Upper lobe of right lung (tissue), 1 donor: ENCODE results near the gene HIPK2. TPM values are rescaled to one million over a fixed set of nuclear protein-coding genes. Genes with fewer than 3 reads are reported as not detected.

ENCODE experiments used
- ATAC-seq: fragments of 200-7000 bp; cut with Tn5 transposase; one replicate; pipeline ENCODE4 v1.9.1; 2020; ENCODE audit warnings: mild to moderate bottlenecking, moderate library complexity
- DNase-seq: peaks from one replicate; pipeline ENCODE4 v3.0.0-alpha.2; 2020
- H3K27ac ChIP-seq: fragments of 200-600 bp; one replicate; pipeline ENCODE4 v1.8.0; 2022
- H3K27me3 ChIP-seq: fragments of 200-600 bp; one replicate; pipeline ENCODE4 v1.8.0; 2022; ENCODE audit warnings: mild to moderate bottlenecking
- H3K36me3 ChIP-seq: fragments of 200-600 bp; one replicate; pipeline ENCODE4 v1.8.0; 2022
- H3K4me1 ChIP-seq: fragments of 200-600 bp; one replicate; pipeline ENCODE4 v1.8.0; 2022
- H3K4me3 ChIP-seq: fragments of 200-600 bp; one replicate; pipeline ENCODE4 v1.8.0; 2022; ENCODE audit warnings: mild to moderate bottlenecking
- H3K9me3 ChIP-seq: fragments of 200-600 bp; one replicate; pipeline ENCODE4 v1.8.0; 2022
- CTCF ChIP-seq: fragments of 200-600 bp; IDR thresholded peaks from one replicate; pipeline ENCODE4 v1.8.0; 2022; ENCODE audit warnings: antibody characterized with exemption
- intact Hi-C: fragments of 100-400 bp; cut with DNase I; formaldehyde crosslinking; loops from one replicate; pipeline ENCODE4 v1.11.0; 2022
- total RNA-seq: library from RNA; stranded (reverse); fragmentation: NEBNext Ultra II Directional; extraction: Animal tissue kit (Norgen Biotek cat#: 25700); gene quantifications from one replicate; pipeline ENCODE4 v1.2.1, GENCODE V29; 2021
- donor health status: DM: no; HTN: yes; CAD: no; lungs with severe emphysema.

Gene HIPK2
- total RNA-seq, 1 donor from 2014 or later: 64.3 TPM

GRCh38 chr7:139572704-139573385, 205.0 kb downstream of the HIPK2 start:
- Histone ChIP-seq H3K9me3 (no peaks in the 10 kb centered on the region), H3K36me3 (peaks cover 52% of the 10 kb centered on the region)

GRCh38 chr7:139572071-139572470, 205.7 kb downstream of the HIPK2 start:
- Histone ChIP-seq H3K36me3 (peaks cover 51% of the 10 kb centered on the region), H3K4me1 (no peaks in the 10 kb centered on the region), H3K9me3 (no peaks in the 10 kb centered on the region), H3K4me3 (no peak overlapping the region), H3K27me3 (no peaks in the 10 kb centered on the region), H3K27ac (no peak overlapping the region)
- intact Hi-C loops: no loop called here
- TF ChIP-seq CTCF: no peak
- DNase-seq (no peak), ATAC-seq (no peak)

More at GRCh38 chr7:139572704-139573385, 205.0 kb downstream of the HIPK2 start:
- H3K4me1 ChIP-seq: no peaks in the 10 kb centered on the region
- no peak for TF ChIP-seq CTCF
- ATAC-seq: no peak
- H3K27ac ChIP-seq: no peak overlapping the region
- DNase-seq: no peak
- no peak overlapping the region for H3K4me3 ChIP-seq
- intact Hi-C loops: no loop called here
- H3K27me3 ChIP-seq: no peaks in the 10 kb centered on the region

- H3K4me1 ChIP-seq: no peaks in the 10 kb centered on the region
- H3K4me3 ChIP-seq: no peak overlapping the region
- H3K36me3 ChIP-seq: peaks cover 51% of the 10 kb centered on the region
- H3K27ac ChIP-seq: no peak overlapping the region
- DNase-seq (no peak), ATAC-seq (no peak)
- no peaks in the 10 kb centered on the region for H3K27me3 ChIP-seq
- intact Hi-C loops: no loop called here
- no peak for TF ChIP-seq CTCF
- H3K9me3 ChIP-seq: no peaks in the 10 kb centered on the region
These were observed 206.1 kb downstream of the HIPK2 start for GRCh38 chr7:139571651-139572050.

GRCh38 chr7:139571190-139571589, 206.6 kb downstream of the HIPK2 start:
- no peak for TF ChIP-seq CTCF
- ATAC-seq: no peak
- Histone ChIP-seq H3K36me3 (peaks cover 50% of the 10 kb centered on the region), H3K4me1 (no peaks in the 10 kb centered on the region), H3K4me3 (no peak overlapping the region), H3K27ac (no peak overlapping the region), H3K27me3 (no peaks in the 10 kb centered on the region), H3K9me3 (no peaks in the 10 kb centered on the region)
- intact Hi-C loops: no loop called here
- DNase-seq: no peak

GRCh38 chr7:139570626-139571025, 207.2 kb downstream of the HIPK2 start:
- Histone ChIP-seq H3K27me3 (no peaks in the 10 kb centered on the region), H3K4me3 (no peak overlapping the region), H3K36me3 (peaks cover 44% of the 10 kb centered on the region), H3K4me1 (no peaks in the 10 kb centered on the region), H3K27ac (no peak overlapping the region), H3K9me3 (no peaks in the 10 kb centered on the region)
- no peak for ATAC-seq
- intact Hi-C loops: no loop called here
- no peak for TF ChIP-seq CTCF
- no peak for DNase-seq

- DNase-seq: no peak
- no peak for ATAC-seq
- H3K4me3 ChIP-seq: no peak overlapping the region
- H3K36me3 ChIP-seq: peaks cover 39% of the 10 kb centered on the region
- no peak overlapping the region for H3K27ac ChIP-seq
- no peaks in the 10 kb centered on the region for H3K9me3 ChIP-seq
- no peaks in the 10 kb centered on the region for H3K27me3 ChIP-seq
- intact Hi-C loops: no loop called here
- H3K4me1 ChIP-seq: no peaks in the 10 kb centered on the region
- no peak for TF ChIP-seq CTCF
These were observed 207.7 kb downstream of the HIPK2 start for GRCh38 chr7:139570119-139570518.
